ENCODE measurements around the gene GPR108. TPM values are rescaled to one million over a fixed set of nuclear protein-coding genes. Genes with fewer than 3 reads are reported as not detected.

Gene GPR108
- total RNA-seq, 1 donor from 2014 or later = 48.7 TPM

- no peak for DNase-seq (ENCODE audit: extremely low read depth, low read depth, low spot score)
Observed at GRCh38 chr19:6682607-6683128, 54.7 kb downstream of the GPR108 start.

- DNase-seq (ENCODE audit: extremely low read depth, low read depth, low spot score) = no peak
Observed at GRCh38 chr19:6680141-6680540, 57.2 kb downstream of the GPR108 start.

Other genes with a start within 250 kb of the GPR108 start
- 3.7 TPM in 1 of 2 replicates, not detected in the other for gene TUBB4A, start 235.3 kb downstream of the GPR108 start, total RNA-seq
- gene TNFSF9, start 206.6 kb downstream of the GPR108 start, total RNA-seq = 8.2 and 12.1 TPM in 2 replicates
- 7.8 and 8.9 TPM in 2 replicates for gene CD70, start 146.4 kb downstream of the GPR108 start, total RNA-seq
- not detected in 2 replicates for gene TNFSF14, start 67.4 kb downstream of the GPR108 start, total RNA-seq
- 1.5 and 6.1 TPM in 2 replicates for gene C3, start 16.9 kb downstream of the GPR108 start, total RNA-seq
- 58.0 and 83.8 TPM in 2 replicates for gene TRIP10, start 2.1 kb upstream of the GPR108 start, total RNA-seq
- gene SH2D3A, start 29.9 kb upstream of the GPR108 start, total RNA-seq = 0.53 and 0.58 TPM in 2 replicates
- gene VAV1, start 35.1 kb upstream of the GPR108 start, total RNA-seq = not detected in 2 replicates
- not detected in 2 replicates for gene ADGRE1, start 150.0 kb upstream of the GPR108 start, total RNA-seq